ENCODE measurements around the gene SCAF8.
"Not testable (repeated sequence)": the region's sequence is repeated elsewhere in the genome, so short reads cannot be mapped to it uniquely, and the experiment has no call there.

The SCAF8 gene

DNA sequence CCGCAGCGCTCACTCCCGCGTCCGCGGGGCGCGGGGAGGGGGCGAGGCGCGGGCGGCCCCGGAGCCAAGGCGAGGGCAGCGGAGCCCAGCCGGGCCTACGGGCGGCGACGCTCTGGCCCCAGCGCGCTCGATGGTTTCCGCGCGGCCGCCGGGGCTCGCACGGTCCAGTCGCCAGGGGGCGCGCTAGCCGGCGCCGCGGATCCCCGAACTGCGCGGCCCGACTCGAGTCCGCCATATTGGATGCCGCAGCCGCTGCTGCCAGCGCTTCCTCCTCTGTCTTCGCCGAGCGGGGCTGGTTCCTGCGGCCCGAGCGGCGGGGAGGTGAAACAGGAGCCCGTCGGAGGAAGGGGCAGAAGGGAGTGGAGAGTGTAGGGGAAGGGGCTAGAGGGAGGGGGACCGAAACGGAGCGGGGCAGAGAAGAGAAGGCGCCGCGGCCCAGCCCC is at the start of gene SCAF8:
TSS of gene SCAF8 (plus strand) at position 234 of the 443 bp plus-strand sequence. CDS start 485 bp downstream, outside the sequence.
- peak; percentile 43 for DNase-seq (ENCODE audit: low read depth)

GRCh38 chr6:154683756-154684523 is 49.3 kb upstream of the SCAF8 start:
- DNase-seq (ENCODE audit: low read depth), result peak; percentile 19

GRCh38 chr6:154686162-154686561 is 47.1 kb upstream of the SCAF8 start:
- no peak for DNase-seq (ENCODE audit: low read depth)

DNA sequence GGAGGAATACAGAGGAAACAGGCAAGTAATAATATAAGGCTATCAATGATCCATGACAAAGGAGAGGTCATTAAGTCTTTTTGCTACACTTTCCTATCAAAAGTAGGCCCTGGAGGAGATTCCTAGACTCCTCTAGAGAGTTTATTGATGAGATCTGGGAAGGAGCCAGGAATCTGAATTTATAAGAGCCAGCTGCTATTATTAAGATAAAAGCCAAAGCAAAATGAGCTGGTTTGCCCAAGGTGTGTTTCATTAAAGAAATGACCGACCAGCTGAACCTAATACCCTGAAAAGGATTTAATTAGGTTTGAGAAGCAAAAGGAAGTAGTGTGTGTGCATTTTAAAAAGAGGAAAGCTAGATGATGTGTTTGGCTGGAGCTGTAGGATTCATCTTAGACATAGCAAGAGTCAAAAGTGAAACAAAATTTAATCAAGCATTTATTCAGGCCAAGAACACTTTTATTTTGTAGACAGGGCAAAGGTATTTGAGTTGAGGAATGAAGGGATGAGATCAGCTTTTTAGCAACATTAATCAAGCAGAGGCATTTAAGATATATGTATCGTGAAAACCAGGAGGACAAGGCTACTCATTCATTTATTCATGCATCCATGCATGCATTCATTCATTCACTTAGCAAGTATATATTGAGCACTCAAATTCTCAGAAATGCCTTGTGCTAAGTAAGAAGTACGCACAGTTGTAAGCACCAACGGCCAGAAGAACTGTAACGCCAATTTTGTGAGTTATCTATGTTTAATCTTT is 43.5 kb upstream of the SCAF8 start:
- DNase-seq (ENCODE audit: low read depth), result no peak

GRCh38 chr6:154690857-154691256 is 42.4 kb upstream of the SCAF8 start:
- no peak for DNase-seq (ENCODE audit: low read depth)

GRCh38 chr6:154696661-154697060 is 36.6 kb upstream of the SCAF8 start:
- no peak for DNase-seq (ENCODE audit: low read depth)

GRCh38 chr6:154703124-154703523 is 30.1 kb upstream of the SCAF8 start:
- DNase-seq (ENCODE audit: low read depth), result no peak

DNA sequence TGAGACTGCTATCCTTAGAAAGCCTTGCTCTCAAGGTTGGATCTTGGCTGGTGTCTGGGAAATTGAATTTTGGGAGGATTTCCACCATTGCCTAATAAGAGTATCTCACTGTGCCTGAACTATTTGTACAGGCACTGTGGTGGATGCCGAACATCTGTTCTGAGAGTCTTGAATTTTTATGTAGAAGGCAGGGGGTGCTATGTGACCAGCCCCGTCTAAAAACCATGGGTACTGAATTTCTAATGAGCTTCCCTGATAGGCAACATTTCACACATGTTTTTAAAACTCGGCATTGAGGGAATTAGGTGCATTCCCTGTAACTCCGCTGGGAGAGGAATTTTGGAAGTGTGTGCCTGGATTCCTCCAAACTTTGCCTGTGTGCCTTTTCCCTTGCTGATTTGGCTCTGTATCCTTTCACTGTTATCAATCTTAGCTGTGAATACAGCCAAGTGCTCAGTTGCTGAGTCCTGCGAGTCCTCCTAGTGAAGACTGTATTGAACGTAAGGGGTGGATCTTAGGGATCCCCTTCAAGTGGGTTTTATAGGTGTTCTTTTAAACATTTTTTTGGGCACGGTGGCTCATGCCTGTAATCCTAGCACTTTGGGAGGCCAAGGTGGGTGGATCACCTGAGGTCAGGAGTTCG is 27.6 kb upstream of the SCAF8 start:
- no peak for DNase-seq (ENCODE audit: low read depth)

GRCh38 chr6:154706389-154706788 is 26.8 kb upstream of the SCAF8 start:
- no peak for DNase-seq (ENCODE audit: low read depth)

- no peak for DNase-seq (ENCODE audit: low read depth)
Observed at GRCh38 chr6:154709621-154710020, 23.6 kb upstream of the SCAF8 start.

GRCh38 chr6:154710689-154711088 is 22.5 kb upstream of the SCAF8 start:
- no peak for DNase-seq (ENCODE audit: low read depth)

GRCh38 chr6:154715446-154715845 is 17.8 kb upstream of the SCAF8 start:
- DNase-seq (ENCODE audit: low read depth), result no peak

- not testable (repeated sequence) for DNase-seq (ENCODE audit: low read depth)
Observed at GRCh38 chr6:154716350-154716749, 16.9 kb upstream of the SCAF8 start.

DNA sequence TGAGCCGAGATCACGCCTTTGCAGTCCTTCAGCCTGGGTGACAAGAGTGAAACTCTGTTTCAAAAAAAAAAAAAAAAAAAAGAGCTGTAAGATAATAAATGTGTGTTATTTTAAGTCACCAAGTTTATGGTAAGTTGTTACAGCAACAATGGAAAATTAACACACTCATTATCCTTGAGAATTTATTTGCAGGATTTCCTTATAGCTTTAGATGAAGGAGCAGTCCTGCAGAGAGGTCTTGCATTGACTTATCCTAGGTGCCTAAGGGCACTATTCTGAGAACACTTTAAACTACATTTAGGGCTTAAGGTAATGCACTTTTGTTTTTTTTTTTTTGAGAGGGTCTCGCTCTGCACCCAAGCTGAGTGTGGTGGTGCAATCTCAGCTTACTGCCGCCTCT is 13.8 kb upstream of the SCAF8 start:
- DNase-seq (ENCODE audit: low read depth), result no peak

DNA sequence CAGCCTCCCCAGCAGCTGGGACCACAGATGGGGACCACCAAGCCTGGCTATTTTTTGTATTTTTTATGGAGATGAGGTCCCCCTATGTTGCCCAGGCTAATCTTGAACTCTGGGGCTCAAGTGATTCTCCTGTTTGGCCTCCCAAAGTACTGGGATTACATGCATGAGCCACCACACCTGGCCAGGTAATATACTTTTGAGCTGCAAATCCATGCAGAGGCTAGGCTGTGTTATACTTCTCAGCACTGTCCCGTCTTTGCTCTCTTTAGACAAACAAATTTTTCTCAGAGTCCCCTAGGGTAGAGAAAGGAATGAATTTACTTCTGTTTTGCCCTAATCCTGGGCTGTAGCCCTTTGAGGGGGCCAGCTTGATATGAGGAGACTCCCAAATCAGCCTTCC is 13.4 kb upstream of the SCAF8 start:
- DNase-seq (ENCODE audit: low read depth), result no peak

DNA sequence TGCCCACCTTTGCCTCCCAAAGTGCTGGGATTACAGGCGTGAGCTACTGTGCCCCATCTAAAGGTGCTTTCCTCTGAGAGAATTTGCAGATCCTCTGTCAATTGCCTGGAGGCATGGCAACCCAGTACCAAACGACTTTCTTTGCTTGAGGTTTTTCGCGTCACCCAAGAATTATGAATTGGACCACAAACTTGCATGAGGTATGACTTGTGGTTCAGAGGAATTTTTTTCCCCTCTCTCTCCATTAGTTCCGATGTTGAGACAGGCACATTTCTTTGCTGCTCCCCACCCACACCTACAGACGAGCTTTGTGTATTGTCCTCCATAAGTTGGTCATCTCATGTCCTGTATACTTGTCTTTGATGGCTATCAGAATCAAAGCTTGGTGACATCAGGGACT is 11.8 kb upstream of the SCAF8 start:
- DNase-seq (ENCODE audit: low read depth), result peak; percentile 49

- no peak for DNase-seq (ENCODE audit: low read depth)
Observed at GRCh38 chr6:154726887-154727286, 6.3 kb upstream of the SCAF8 start.

GRCh38 chr6:154731296-154732218 is 1.7 kb upstream of the SCAF8 start:
- no peak for DNase-seq (ENCODE audit: low read depth)

- DNase-seq (ENCODE audit: low read depth), result peak; percentile 44
Observed at GRCh38 chr6:154732538-154733182, 556 bp upstream of the SCAF8 start.

- peak; percentile 89 for DNase-seq (ENCODE audit: low read depth)
Observed at GRCh38 chr6:154733626-154734382, 588 bp downstream of the SCAF8 start.
